HUES48 (cell line): ENCODE data around the gene EPHA4.
A peak's percentile ranks its signal among the peaks of the same experiment; 100 is the strongest.

Experiments
- H3K27ac ChIP-seq: one replicate; pipeline ENCODE4 v1.7.0; 2013; ENCODE audit warnings: low read depth, low read length, inconsistent platforms
- H3K27me3 ChIP-seq: 2 replicates; pipeline ENCODE4 v1.6.1; 2013; ENCODE audit warnings: mild to moderate bottlenecking, low read length; ENCODE audit not compliant: control insufficient read depth, insufficient read depth
- H3K36me3 ChIP-seq: 2 replicates; pipeline ENCODE4 v1.6.1; 2013; ENCODE audit warnings: low read length; ENCODE audit not compliant: control insufficient read depth, insufficient read depth
- H3K4me1 ChIP-seq: 2 replicates; pipeline ENCODE4 v1.6.1; 2013; ENCODE audit warnings: mild to moderate bottlenecking, low read length; ENCODE audit not compliant: control insufficient read depth, insufficient read depth
- H3K4me3 ChIP-seq: 2 replicates; pipeline ENCODE4 v1.5.1; 2013; ENCODE audit warnings: mild to moderate bottlenecking, low read depth, low read length
- H3K9ac ChIP-seq: 2 replicates; pipeline ENCODE4 v1.6.1; 2013; ENCODE audit warnings: mild to moderate bottlenecking, low read depth, low read length, moderate library complexity
- H3K9me3 ChIP-seq: 2 replicates; pipeline ENCODE4 v1.6.1; 2013; ENCODE audit warnings: low read length; ENCODE audit not compliant: control insufficient read depth, insufficient read depth

Gene EPHA4

GRCh38 chr2:221488136-221488807, 83.8 kb downstream of the EPHA4 start:
- Histone ChIP-seq H3K4me1 (no peaks in the 10 kb centered on the region), H3K27ac (no peak overlapping the region), H3K4me3 (no peak overlapping the region), H3K9me3 (no peaks in the 10 kb centered on the region), H3K27me3 (no peaks in the 10 kb centered on the region), H3K9ac (no peak overlapping the region), H3K36me3 (no peaks in the 10 kb centered on the region)

- no peak overlapping the region for H3K27ac ChIP-seq
These were observed 86.0 kb downstream of the EPHA4 start for GRCh38 chr2:221486106-221486505.

GRCh38 chr2:221485503-221485870, 86.6 kb downstream of the EPHA4 start:
- no peaks in the 10 kb centered on the region for H3K27me3 ChIP-seq
- H3K9me3 ChIP-seq: no peaks in the 10 kb centered on the region
- no peak overlapping the region for H3K9ac ChIP-seq
- H3K4me1 ChIP-seq: no peaks in the 10 kb centered on the region
- H3K4me3 ChIP-seq: no peak overlapping the region
- H3K27ac ChIP-seq: no peak overlapping the region
- no peaks in the 10 kb centered on the region for H3K36me3 ChIP-seq

More at GRCh38 chr2:221486106-221486505, 86.0 kb downstream of the EPHA4 start:
- Histone ChIP-seq H3K9ac (no peak overlapping the region), H3K9me3 (no peaks in the 10 kb centered on the region), H3K27me3 (no peaks in the 10 kb centered on the region), H3K4me3 (no peak overlapping the region), H3K36me3 (no peaks in the 10 kb centered on the region), H3K4me1 (no peaks in the 10 kb centered on the region)

GRCh38 chr2:221484761-221485502, 87.2 kb downstream of the EPHA4 start:
- Histone ChIP-seq H3K4me3 (no peak overlapping the region), H3K27ac (no peak overlapping the region), H3K36me3 (no peaks in the 10 kb centered on the region), H3K4me1 (no peaks in the 10 kb centered on the region), H3K9ac (no peak overlapping the region), H3K27me3 (no peaks in the 10 kb centered on the region), H3K9me3 (no peaks in the 10 kb centered on the region)

GRCh38 chr2:221482666-221483455, 89.2 kb downstream of the EPHA4 start:
- no peaks in the 10 kb centered on the region for H3K36me3 ChIP-seq

GRCh38 chr2:221480821-221481220, 91.3 kb downstream of the EPHA4 start:
- Histone ChIP-seq H3K36me3 (no peaks in the 10 kb centered on the region), H3K9ac (no peak overlapping the region), H3K27me3 (no peaks in the 10 kb centered on the region), H3K4me1 (peaks cover 11% of the 10 kb centered on the region), H3K9me3 (no peaks in the 10 kb centered on the region), H3K4me3 (no peak overlapping the region), H3K27ac (no peak overlapping the region)

More at GRCh38 chr2:221482666-221483455, 89.2 kb downstream of the EPHA4 start:
- Histone ChIP-seq H3K9me3 (no peaks in the 10 kb centered on the region), H3K27ac (no peak overlapping the region), H3K27me3 (no peaks in the 10 kb centered on the region), H3K4me3 (no peak overlapping the region), H3K4me1 (peaks cover 11% of the 10 kb centered on the region), H3K9ac (no peak overlapping the region)

GRCh38 chr2:221480163-221480562, 91.9 kb downstream of the EPHA4 start:
- Histone ChIP-seq H3K4me1 (peaks cover 11% of the 10 kb centered on the region), H3K4me3 (no peak overlapping the region), H3K36me3 (no peaks in the 10 kb centered on the region), H3K9me3 (no peaks in the 10 kb centered on the region), H3K9ac (no peak overlapping the region), H3K27ac (no peak overlapping the region), H3K27me3 (no peaks in the 10 kb centered on the region)

- Histone ChIP-seq H3K4me3 (no peak overlapping the region), H3K27ac (peak overlapping the region; percentile 46), H3K9me3 (no peaks in the 10 kb centered on the region), H3K27me3 (no peaks in the 10 kb centered on the region), H3K9ac (no peak overlapping the region), H3K36me3 (no peaks in the 10 kb centered on the region), H3K4me1 (peaks cover 11% of the 10 kb centered on the region)
These were observed 93.6 kb downstream of the EPHA4 start for GRCh38 chr2:221478485-221478863.

GRCh38 chr2:221477714-221478484, 94.2 kb downstream of the EPHA4 start:
- H3K27ac ChIP-seq: no peak overlapping the region
- no peak overlapping the region for H3K4me3 ChIP-seq
- no peaks in the 10 kb centered on the region for H3K9me3 ChIP-seq
- H3K9ac ChIP-seq: no peak overlapping the region
- no peaks in the 10 kb centered on the region for H3K36me3 ChIP-seq
- peaks cover 11% of the 10 kb centered on the region for H3K4me1 ChIP-seq
- no peaks in the 10 kb centered on the region for H3K27me3 ChIP-seq

- H3K27me3 ChIP-seq: no peaks in the 10 kb centered on the region
- no peak overlapping the region for H3K4me3 ChIP-seq
- H3K9me3 ChIP-seq: no peaks in the 10 kb centered on the region
- no peaks in the 10 kb centered on the region for H3K36me3 ChIP-seq
- peaks cover 11% of the 10 kb centered on the region for H3K4me1 ChIP-seq
- H3K9ac ChIP-seq: no peak overlapping the region
- no peak overlapping the region for H3K27ac ChIP-seq
These were observed 95.9 kb downstream of the EPHA4 start for GRCh38 chr2:221476195-221476594.
